Pancreas (tissue), 10 donors: ENCODE data around the gene TLCD3B. TPM values are rescaled to one million over a fixed set of nuclear protein-coding genes. Genes with fewer than 3 reads are reported as not detected.
A peak's percentile ranks its signal among the peaks of the same experiment; 100 is the strongest.

ENCODE experiments used
- ATAC-seq, 4 donors: fragments of 200-7000 bp; cut with Tn5 transposase; one replicate each; pipeline versions ENCODE4 v1.8.0 to v1.9.1; 2020; ENCODE audit warnings: mild to moderate bottlenecking in 4 of 4, moderate library complexity in 4 of 4
- DNase-seq, 6 donors: peaks; one replicate each; pipeline ENCODE4 v3.0.0-alpha.2; 2020
- FAIRE-seq: peaks from 2 replicates; lab custom pipeline; 2012; peaks lifted over from hg19 to GRCh38; lab: Jason Lieb, UNC
- H3K27ac ChIP-seq, 4 donors: fragments of 200-600 bp; sonication (generic); 1 replicate in 3 of 4; 2 replicates in 1 of 4; pipeline versions ENCODE4 v1.5.0 to v1.8.0; 2020
- H3K27me3 ChIP-seq, 4 donors: fragments of 200-600 bp; one replicate each; pipeline ENCODE4 v1.8.0; 2021
- H3K36me3 ChIP-seq, 3 donors: fragments of 200-600 bp; sonication (generic) in 1 of 3; one replicate each; pipeline versions ENCODE4 v1.5.0 to v1.8.0; 2020 to 2021
- H3K4me1 ChIP-seq, 3 donors: fragments of 200-600 bp; one replicate each; pipeline ENCODE4 v1.8.0; 2021
- H3K4me3 ChIP-seq, 4 donors: fragments of 200-600 bp; sonication (generic) in 2 of 4; one replicate each; pipeline versions ENCODE4 v1.5.0 to v1.8.0; 2020 to 2021
- H3K9me3 ChIP-seq, 4 donors: fragments of 200-600 bp; one replicate each; pipeline ENCODE4 v1.8.0; 2021
- CTCF ChIP-seq, 4 donors: fragments of 200-600 bp; sonication (generic) in 3 of 4; IDR thresholded peaks; one replicate each; pipeline versions ENCODE4 v1.5.0 to v1.8.0; 2021; ENCODE audit warnings: antibody characterized with exemption in 4 of 4
- WGBS, 2 donors: extraction: QIAGEN DNeasy Blood & Tissue Kit; methylation state at CpG; one replicate each; pipeline ENCODE4 v1.1.7; 2013; 5-methylcytosine and 5-hydroxymethylcytosine counted together
- intact Hi-C, 3 donors: fragments of 100-400 bp; cut with DNase I; formaldehyde crosslinking; loops; one replicate each; pipeline versions ENCODE4 v1.11.1 to v1.14.2; 2022
- polyA plus RNA-seq, 2 donors: library from polyadenylated mRNA; stranded (reverse); fragments of 200-250 nt; gene quantifications; one replicate each; pipeline ENCODE4 v1.2.3, GENCODE V29; 2013
- total RNA-seq, 6 donors: library from RNA; stranded (reverse); fragmentation: NEBNext Ultra II Directional in 4 of 6; extraction: Animal tissue kit (Norgen Biotek cat#: 25700) in 4 of 6; gene quantifications; one replicate each; pipeline versions ENCODE4 v1.2.1 to v1.2.4, GENCODE V29; 2021 to 2023
- donor health status: healthy with polysubstance abuse.
- donor health status: DM: no; HTN: no; CAD: no; lungs with moderate emphysema.
- donor health status: DM: no; HTN: no; CAD: no.
- donor health status: control.
- donor health status: control.
- donor health status: Bipolar disorder and iron deficiency.
- donor health status: DM: yes; HTN: yes; CAD: no.
- donor health status: DM: no; HTN: no; CAD: no.
- donor health status: DM: no; HTN: no; CAD: no.
- donor health status: DM: yes; HTN: yes; CAD: no.

Gene TLCD3B
- total and polyA plus RNA-seq, 8 donors, result 0.20 to 2.1 (median 0.28) TPM; not detected in 3

- peak overlapping the region in 3 of 4 donors; percentile 73 to 82 (median 80) for H3K4me3 ChIP-seq
- H3K27me3 ChIP-seq, result no peaks in the 10 kb centered on the region
- H3K4me1 ChIP-seq, result peaks cover 3 to 19% (median 13%) of the 10 kb centered on the region in 3 donors
- ATAC-seq (no peak), FAIRE-seq (no peak), DNase-seq (no peak)
- 57 to 59% methylated on average over 12 of the region's 12 CpGs for WGBS, 2 donors
- H3K36me3 ChIP-seq, result peaks cover 3 to 14% (median 6%) of the 10 kb centered on the region in 3 donors
- no peaks in the 10 kb centered on the region for H3K9me3 ChIP-seq
- TF ChIP-seq CTCF (IDR thresholded peaks at IDR 0.05), result no peak
- H3K27ac ChIP-seq, result peak overlapping the region; percentile 88 to 99 (median 98)
- intact Hi-C loops, result no loop called here
Measured at GRCh38 chr16:30063278-30063892, 32.3 kb upstream of the TLCD3B start.

- peaks cover 3 to 8% (median 6%) of the 10 kb centered on the region in 3 donors for H3K4me1 ChIP-seq
- DNase-seq (no peak), ATAC-seq (no peak), FAIRE-seq (no peak)
- no peaks in the 10 kb centered on the region for H3K36me3 ChIP-seq
- no peak for TF ChIP-seq CTCF (IDR thresholded peaks at IDR 0.05)
- no peak overlapping the region for H3K4me3 ChIP-seq
- H3K27me3 ChIP-seq, result no peaks in the 10 kb centered on the region
- intact Hi-C loops, result no loop called here
- H3K27ac ChIP-seq, result no peak overlapping the region
- H3K9me3 ChIP-seq, result no peaks in the 10 kb centered on the region
- WGBS, 2 donors, result 72 to 82% methylated on average over 2 of the region's 2 CpGs
Measured at GRCh38 chr16:30060836-30061554, 29.9 kb upstream of the TLCD3B start.

GRCh38 chr16:30060346-30060745, 29.3 kb upstream of the TLCD3B start:
- Histone ChIP-seq H3K27ac (no peak overlapping the region), H3K4me1 (peaks cover 9 to 12% (median 12%) of the 10 kb centered on the region in 3 donors), H3K27me3 (no peaks in the 10 kb centered on the region), H3K9me3 (no peaks in the 10 kb centered on the region), H3K36me3 (no peaks in the 10 kb centered on the region), H3K4me3 (no peak overlapping the region)
- ATAC-seq (no peak), DNase-seq (no peak), FAIRE-seq (no peak)
- no peak for TF ChIP-seq CTCF (IDR thresholded peaks at IDR 0.05)
- intact Hi-C loops, result no loop called here
- 87 to 93% methylated on average over 4 of the region's 4 CpGs for WGBS, 2 donors

GRCh38 chr16:30054959-30055553, 24.0 kb upstream of the TLCD3B start:
- Histone ChIP-seq H3K27me3 (no peaks in the 10 kb centered on the region), H3K27ac (peak overlapping the region; percentile 60 to 83 (median 70)), H3K36me3 (no peaks in the 10 kb centered on the region), H3K9me3 (no peaks in the 10 kb centered on the region), H3K4me1 (peaks cover 11 to 15% (median 13%) of the 10 kb centered on the region in 3 donors), H3K4me3 (no peak overlapping the region)
- intact Hi-C loops, result no loop called here
- peak; percentile 74 to 81 (median 78) for ATAC-seq
- FAIRE-seq, result no peak
- 19 to 34% methylated on average over 10 of the region's 10 CpGs for WGBS, 2 donors
- TF ChIP-seq CTCF (IDR thresholded peaks at IDR 0.05), result peak in 1 of 4 donors; percentile 14
- DNase-seq, result peak; percentile 77 to 92 (median 88)
